ENCODE results near the gene OPRM1. TPM values are rescaled to one million over a fixed set of nuclear protein-coding genes. Genes with fewer than 3 reads are reported as not detected.

OPRM1 gene
- total RNA-seq, 1 experiment from 2014 or later = not detected

- intact Hi-C loops (cut with micrococcal nuclease) = no loop called here
- Mint-ChIP-seq H3K4me3 (ENCODE audit: unreplicated experiment) (no peak overlapping the region), H3K27me3 (ENCODE audit: insufficient read depth, unreplicated experiment) (no peaks in the 10 kb centered on the region), H3K27ac (ENCODE audit: low read depth, unreplicated experiment) (peak overlapping the region; percentile 31), H3K36me3 (ENCODE audit: insufficient read depth, unreplicated experiment) (no peaks in the 10 kb centered on the region), H3K4me1 (ENCODE audit: insufficient read depth, unreplicated experiment) (no peaks in the 10 kb centered on the region), H3K9me3 (ENCODE audit: unreplicated experiment) (peaks cover 2% of the 10 kb centered on the region)
- TF ChIP-seq, protein P1, sequence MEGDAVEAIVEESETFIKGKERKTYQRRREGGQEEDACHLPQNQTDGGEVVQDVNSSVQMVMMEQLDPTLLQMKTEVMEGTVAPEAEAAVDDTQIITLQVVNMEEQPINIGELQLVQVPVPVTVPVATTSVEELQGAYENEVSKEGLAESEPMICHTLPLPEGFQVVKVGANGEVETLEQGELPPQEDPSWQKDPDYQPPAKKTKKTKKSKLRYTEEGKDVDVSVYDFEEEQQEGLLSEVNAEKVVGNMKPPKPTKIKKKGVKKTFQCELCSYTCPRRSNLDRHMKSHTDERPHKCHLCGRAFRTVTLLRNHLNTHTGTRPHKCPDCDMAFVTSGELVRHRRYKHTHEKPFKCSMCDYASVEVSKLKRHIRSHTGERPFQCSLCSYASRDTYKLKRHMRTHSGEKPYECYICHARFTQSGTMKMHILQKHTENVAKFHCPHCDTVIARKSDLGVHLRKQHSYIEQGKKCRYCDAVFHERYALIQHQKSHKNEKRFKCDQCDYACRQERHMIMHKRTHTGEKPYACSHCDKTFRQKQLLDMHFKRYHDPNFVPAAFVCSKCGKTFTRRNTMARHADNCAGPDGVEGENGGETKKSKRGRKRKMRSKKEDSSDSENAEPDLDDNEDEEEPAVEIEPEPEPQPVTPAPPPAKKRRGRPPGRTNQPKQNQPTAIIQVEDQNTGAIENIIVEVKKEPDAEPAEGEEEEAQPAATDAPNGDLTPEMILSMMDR (IDR thresholded peaks at IDR 0.05; ENCODE audit: unreplicated experiment) = no peak
- peak; percentile 77 for DNase-seq (ENCODE audit: unreplicated experiment)
- POLR2A ChIA-PET = no interaction called here
- CTCF ChIA-PET = no interaction called here
- no TSS peak for BruUV-seq (replicated peaks)
Observed at GRCh38 chr6:154012852-154013251, 26.2 kb upstream of the OPRM1 start.

- Mint-ChIP-seq H3K27me3 (ENCODE audit: insufficient read depth, unreplicated experiment) (no peaks in the 10 kb centered on the region), H3K9me3 (ENCODE audit: unreplicated experiment) (peaks cover 13% of the 10 kb centered on the region), H3K4me1 (ENCODE audit: insufficient read depth, unreplicated experiment) (no peaks in the 10 kb centered on the region), H3K36me3 (ENCODE audit: insufficient read depth, unreplicated experiment) (no peaks in the 10 kb centered on the region), H3K4me3 (ENCODE audit: unreplicated experiment) (no peak overlapping the region), H3K27ac (ENCODE audit: low read depth, unreplicated experiment) (no peak overlapping the region)
- no TSS peak for BruUV-seq (replicated peaks)
- TF ChIP-seq, protein P1 (IDR thresholded peaks at IDR 0.05; ENCODE audit: unreplicated experiment) = no peak
- DNase-seq (ENCODE audit: unreplicated experiment) = no peak
- intact Hi-C loops (cut with micrococcal nuclease) = no loop called here
- POLR2A ChIA-PET = no interaction called here
- CTCF ChIA-PET = interaction anchor here (0.6 kb wide), 1 partner anchor 26 kb away, joined by 3 read pairs; no protein-coding TSS in a partner anchor
Observed at GRCh38 chr6:154017786-154018185, 21.3 kb upstream of the OPRM1 start.

DNA sequence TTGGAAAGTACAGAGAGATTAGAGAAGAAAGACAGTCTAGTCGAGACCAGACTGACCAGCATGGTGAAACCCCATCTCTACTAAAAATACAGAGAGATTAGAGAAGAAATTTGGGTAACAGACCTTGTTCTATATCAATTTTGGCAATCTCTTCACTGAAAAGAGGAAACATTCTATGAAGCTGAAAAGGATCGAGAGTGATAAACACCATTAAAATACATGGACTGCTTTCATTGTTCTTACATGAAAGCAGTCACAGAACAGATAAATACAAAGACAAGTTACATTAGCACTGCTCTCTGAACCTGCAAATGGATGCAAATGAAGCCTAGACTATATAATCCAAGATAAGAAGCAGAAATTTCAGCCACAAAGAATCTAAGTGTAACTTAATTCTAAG is 8.4 kb upstream of the OPRM1 start:
- TF ChIP-seq, protein P1 (IDR thresholded peaks at IDR 0.05; ENCODE audit: unreplicated experiment) = no peak
- no peaks in the 10 kb centered on the region for H3K36me3 Mint-ChIP-seq (ENCODE audit: insufficient read depth, unreplicated experiment)
- H3K4me3 Mint-ChIP-seq (ENCODE audit: unreplicated experiment) = no peak overlapping the region
- intact Hi-C loops (cut with micrococcal nuclease) = no loop called here
- H3K27ac Mint-ChIP-seq (ENCODE audit: low read depth, unreplicated experiment) = no peak overlapping the region
- ChIA-PET CTCF (no interaction called here), POLR2A (interaction anchor here (0.6 kb wide), 1 partner anchor 568 kb away, joined by 3 read pairs; no protein-coding TSS in a partner anchor)
- H3K4me1 Mint-ChIP-seq (ENCODE audit: insufficient read depth, unreplicated experiment) = no peaks in the 10 kb centered on the region
- BruUV-seq (replicated peaks) = no TSS peak
- peaks cover 2% of the 10 kb centered on the region for H3K9me3 Mint-ChIP-seq (ENCODE audit: unreplicated experiment)
- no peaks in the 10 kb centered on the region for H3K27me3 Mint-ChIP-seq (ENCODE audit: insufficient read depth, unreplicated experiment)
- no peak for DNase-seq (ENCODE audit: unreplicated experiment)

DNA sequence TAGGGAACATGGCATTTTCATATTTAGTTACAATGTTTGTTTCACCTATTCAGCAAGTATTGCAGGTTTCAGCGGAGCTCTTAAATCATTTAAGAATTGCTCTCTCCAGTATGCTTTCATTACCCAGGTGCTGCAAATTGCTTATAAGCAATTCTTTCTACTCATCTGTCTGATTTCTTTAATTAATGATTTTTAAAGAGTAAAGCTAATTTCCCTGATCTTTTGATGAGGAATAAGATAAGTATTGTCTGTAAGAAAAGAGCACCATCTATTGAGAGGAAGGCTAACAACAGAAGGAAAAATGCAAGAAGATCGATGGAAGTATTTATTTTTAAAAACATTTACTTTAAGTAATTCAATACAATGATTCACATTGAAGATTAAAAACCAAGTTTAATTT is 2.0 kb downstream of the OPRM1 start:
- ChIA-PET POLR2A (interaction anchor here (0.6 to 1.4 kb wide), 3 partner anchors 14 to 791 kb away, joined by 3 to 5 read pairs (median 3); no protein-coding TSS in a partner anchor), CTCF (interaction anchor here (0.6 to 1.5 kb wide), 9 partner anchors 52 to 1560 kb away, joined by 3 to 6 read pairs (median 3); no protein-coding TSS in a partner anchor)
- intact Hi-C loops (cut with micrococcal nuclease) = loop anchor here (1.0 kb wide), 1 partner anchor 810 kb away; no protein-coding TSS in a partner anchor
- TF ChIP-seq, protein P1 (IDR thresholded peaks at IDR 0.05; ENCODE audit: unreplicated experiment) = peak; percentile 21
- no TSS peak for BruUV-seq (replicated peaks)
- Mint-ChIP-seq H3K27me3 (ENCODE audit: insufficient read depth, unreplicated experiment) (no peaks in the 10 kb centered on the region), H3K4me1 (ENCODE audit: insufficient read depth, unreplicated experiment) (peaks cover 5% of the 10 kb centered on the region), H3K27ac (ENCODE audit: low read depth, unreplicated experiment) (no peak overlapping the region), H3K36me3 (ENCODE audit: insufficient read depth, unreplicated experiment) (no peaks in the 10 kb centered on the region), H3K4me3 (ENCODE audit: unreplicated experiment) (no peak overlapping the region), H3K9me3 (ENCODE audit: unreplicated experiment) (no peaks in the 10 kb centered on the region)
- DNase-seq (ENCODE audit: unreplicated experiment) = no peak
